ENCODE data around the gene GRK6.

GRK6 gene

GRCh38 chr5:177468329-177468684 is 41.8 kb downstream of the GRK6 start:
- H3K27me3 Mint-ChIP-seq (ENCODE audit: low read depth): no peaks in the 10 kb centered on the region
- peaks cover 66% of the 10 kb centered on the region for H3K36me3 Mint-ChIP-seq (ENCODE audit: low read depth)
- H3K27ac Mint-ChIP-seq: peak overlapping the region in 1 of 3 experiments; percentile 44
- TF ChIP-seq, protein P1, sequence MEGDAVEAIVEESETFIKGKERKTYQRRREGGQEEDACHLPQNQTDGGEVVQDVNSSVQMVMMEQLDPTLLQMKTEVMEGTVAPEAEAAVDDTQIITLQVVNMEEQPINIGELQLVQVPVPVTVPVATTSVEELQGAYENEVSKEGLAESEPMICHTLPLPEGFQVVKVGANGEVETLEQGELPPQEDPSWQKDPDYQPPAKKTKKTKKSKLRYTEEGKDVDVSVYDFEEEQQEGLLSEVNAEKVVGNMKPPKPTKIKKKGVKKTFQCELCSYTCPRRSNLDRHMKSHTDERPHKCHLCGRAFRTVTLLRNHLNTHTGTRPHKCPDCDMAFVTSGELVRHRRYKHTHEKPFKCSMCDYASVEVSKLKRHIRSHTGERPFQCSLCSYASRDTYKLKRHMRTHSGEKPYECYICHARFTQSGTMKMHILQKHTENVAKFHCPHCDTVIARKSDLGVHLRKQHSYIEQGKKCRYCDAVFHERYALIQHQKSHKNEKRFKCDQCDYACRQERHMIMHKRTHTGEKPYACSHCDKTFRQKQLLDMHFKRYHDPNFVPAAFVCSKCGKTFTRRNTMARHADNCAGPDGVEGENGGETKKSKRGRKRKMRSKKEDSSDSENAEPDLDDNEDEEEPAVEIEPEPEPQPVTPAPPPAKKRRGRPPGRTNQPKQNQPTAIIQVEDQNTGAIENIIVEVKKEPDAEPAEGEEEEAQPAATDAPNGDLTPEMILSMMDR (IDR thresholded peaks at IDR 0.05; ENCODE audit: unreplicated experiment in 3 of 3): no peak
- peaks cover 21% of the 10 kb centered on the region for H3K4me1 Mint-ChIP-seq
- peaks cover 3% of the 10 kb centered on the region for H3K9me3 Mint-ChIP-seq
- H3K4me3 Mint-ChIP-seq: peak overlapping the region; percentile 21 to 46 (median 29)

DNA sequence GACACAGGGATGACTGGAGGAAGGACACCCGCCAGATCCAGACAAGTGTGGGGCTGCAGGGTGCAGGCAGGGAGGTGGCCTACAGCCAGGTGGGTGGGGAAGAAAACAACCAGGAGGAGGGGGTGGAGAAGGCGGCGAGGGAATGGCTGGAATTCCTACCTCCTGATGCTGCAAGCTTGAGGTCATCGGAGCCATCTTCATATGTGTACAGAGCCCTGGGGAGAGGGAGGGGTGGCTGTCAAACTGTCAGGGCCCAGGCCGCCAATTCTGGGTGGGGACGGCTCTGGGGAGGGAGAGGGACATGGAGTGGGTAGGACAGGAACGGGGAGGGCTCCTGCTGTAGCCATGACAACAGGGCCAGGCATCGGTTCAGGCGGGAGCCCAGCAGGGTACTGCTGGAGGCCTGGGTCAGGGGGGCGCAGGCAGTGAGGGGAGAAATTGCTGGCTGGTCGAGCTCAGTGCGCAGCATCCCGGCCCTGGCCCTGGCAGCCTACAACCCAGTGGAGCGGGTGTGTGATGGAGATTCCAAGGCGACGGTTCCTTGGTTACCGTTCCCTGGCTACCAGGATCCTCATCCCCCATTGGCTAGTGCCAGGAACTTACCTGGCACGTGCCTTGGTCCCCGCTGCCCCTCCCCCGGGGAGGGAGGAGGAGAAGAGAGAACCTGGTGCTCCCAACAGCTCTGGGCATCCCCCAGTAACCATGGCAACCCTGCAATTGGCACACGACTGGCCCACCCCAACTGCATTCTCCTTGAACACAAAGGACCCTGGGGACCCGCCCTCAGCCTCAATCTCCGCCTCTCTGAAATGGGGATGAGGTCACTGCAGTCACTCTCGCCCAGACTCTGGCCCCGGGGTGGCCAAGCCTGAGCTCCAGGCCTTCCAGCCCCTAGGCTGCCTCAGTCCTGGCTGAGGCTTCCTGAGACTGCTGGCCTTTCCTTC is 42.5 kb downstream of the GRK6 start:
- TF ChIP-seq, protein P1 (IDR thresholded peaks at IDR 0.05; ENCODE audit: unreplicated experiment in 3 of 3): no peak
- peaks cover 23% of the 10 kb centered on the region for H3K4me1 Mint-ChIP-seq

DNA sequence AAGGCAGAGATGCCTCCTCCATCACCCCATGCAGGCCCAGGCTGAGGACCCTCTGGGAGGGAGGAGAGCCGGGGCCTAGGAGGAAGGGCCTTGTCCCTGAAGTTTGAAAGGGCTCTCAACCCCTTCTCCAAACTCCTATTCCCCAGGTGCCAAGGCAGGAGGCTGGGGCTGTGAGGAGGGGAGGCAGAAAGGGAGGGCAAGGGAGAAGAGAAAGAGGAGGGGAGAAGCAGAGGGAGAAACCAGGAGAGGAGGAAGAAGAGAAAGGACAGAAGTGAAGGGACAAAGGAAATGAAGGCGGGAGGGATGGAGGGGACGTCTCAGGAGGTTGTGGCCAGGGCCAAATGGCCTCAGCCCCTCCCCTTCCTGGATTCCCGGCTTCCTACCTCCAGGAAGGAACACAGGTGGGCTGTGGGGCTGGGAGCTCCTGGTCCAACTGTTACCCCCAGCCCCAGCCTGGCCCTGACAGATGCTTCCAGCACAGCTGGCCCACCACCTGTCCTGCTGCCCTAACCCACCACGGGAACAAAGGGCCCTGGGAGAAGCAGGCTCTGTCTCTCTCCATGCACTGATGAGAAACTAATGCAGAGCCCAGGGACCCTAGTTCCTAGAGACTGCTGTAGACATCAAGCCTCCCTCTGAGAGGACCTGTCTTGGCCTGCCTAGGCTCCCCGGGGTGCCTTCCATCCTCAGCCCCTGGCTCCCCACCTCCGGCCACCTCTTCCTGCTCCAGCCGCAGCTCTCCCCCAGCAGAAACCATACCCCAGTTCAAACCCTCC is 43.5 kb downstream of the GRK6 start:
- Mint-ChIP-seq H3K4me1 (peaks cover 33% of the 10 kb centered on the region), H3K4me3 (peak overlapping the region; percentile 85 to 89 (median 89)), H3K27me3 (ENCODE audit: low read depth) (no peaks in the 10 kb centered on the region), H3K9me3 (peaks cover 3% of the 10 kb centered on the region), H3K36me3 (ENCODE audit: low read depth) (peaks cover 56% of the 10 kb centered on the region), H3K27ac (peak overlapping the region; percentile 79 to 95 (median 87))
- TF ChIP-seq, protein P1 (IDR thresholded peaks at IDR 0.05; ENCODE audit: unreplicated experiment in 3 of 3): no peak

More for the DNA sequence above, 42.5 kb downstream of the GRK6 start:
- peaks cover 61% of the 10 kb centered on the region for H3K36me3 Mint-ChIP-seq (ENCODE audit: low read depth)
- H3K9me3 Mint-ChIP-seq: peaks cover 3% of the 10 kb centered on the region
- H3K27ac Mint-ChIP-seq: peak overlapping the region in 2 of 3 experiments; percentile 17 to 62
- no peaks in the 10 kb centered on the region for H3K27me3 Mint-ChIP-seq (ENCODE audit: low read depth)
- H3K4me3 Mint-ChIP-seq: peak overlapping the region; percentile 21 to 53 (median 29)

DNA sequence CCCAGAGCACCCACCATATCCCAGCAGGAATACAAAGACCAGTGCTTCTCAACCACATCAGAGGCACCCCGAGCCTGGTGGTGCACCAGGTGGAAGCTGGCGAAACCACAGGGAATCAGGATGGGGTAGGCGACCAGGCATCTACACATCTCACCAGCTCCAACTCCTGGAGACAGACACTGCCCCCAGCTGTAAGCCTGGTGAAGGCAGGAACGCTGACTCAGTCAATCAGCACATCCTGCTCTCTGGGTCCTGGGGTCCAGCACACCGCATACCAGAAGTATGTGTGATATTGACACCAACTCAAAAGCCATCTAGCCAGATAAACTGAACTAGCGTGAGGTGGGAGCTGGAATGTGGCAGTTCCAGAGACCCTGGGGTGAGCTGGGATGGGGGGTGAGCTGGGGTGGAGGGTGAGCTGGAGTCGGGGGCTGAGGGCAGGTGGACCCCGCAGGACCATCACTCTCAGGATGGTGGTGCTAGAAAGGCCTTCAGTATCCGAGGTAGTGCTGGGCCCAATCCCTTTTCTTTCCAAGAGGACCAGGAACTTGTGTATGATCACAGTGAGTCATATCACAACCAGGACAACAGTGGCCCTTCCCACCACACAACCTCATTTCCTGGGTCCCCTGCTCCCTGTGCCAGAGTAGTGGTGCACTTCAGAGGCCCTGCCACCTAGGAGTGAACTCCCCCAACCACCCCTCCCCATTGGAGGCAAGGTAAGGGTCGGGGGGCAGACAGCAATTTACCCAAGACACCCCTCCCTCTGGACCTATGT is 44.5 kb downstream of the GRK6 start:
- Mint-ChIP-seq H3K4me1 (peaks cover 41% of the 10 kb centered on the region), H3K27me3 (ENCODE audit: low read depth) (no peaks in the 10 kb centered on the region), H3K27ac (peak overlapping the region; percentile 79 to 95 (median 87)), H3K36me3 (ENCODE audit: low read depth) (peaks cover 46% of the 10 kb centered on the region), H3K4me3 (peak overlapping the region; percentile 85 to 89 (median 89)), H3K9me3 (peaks cover under 1% of the 10 kb centered on the region)
- TF ChIP-seq, protein P1 (IDR thresholded peaks at IDR 0.05; ENCODE audit: unreplicated experiment in 3 of 3): no peak

DNA sequence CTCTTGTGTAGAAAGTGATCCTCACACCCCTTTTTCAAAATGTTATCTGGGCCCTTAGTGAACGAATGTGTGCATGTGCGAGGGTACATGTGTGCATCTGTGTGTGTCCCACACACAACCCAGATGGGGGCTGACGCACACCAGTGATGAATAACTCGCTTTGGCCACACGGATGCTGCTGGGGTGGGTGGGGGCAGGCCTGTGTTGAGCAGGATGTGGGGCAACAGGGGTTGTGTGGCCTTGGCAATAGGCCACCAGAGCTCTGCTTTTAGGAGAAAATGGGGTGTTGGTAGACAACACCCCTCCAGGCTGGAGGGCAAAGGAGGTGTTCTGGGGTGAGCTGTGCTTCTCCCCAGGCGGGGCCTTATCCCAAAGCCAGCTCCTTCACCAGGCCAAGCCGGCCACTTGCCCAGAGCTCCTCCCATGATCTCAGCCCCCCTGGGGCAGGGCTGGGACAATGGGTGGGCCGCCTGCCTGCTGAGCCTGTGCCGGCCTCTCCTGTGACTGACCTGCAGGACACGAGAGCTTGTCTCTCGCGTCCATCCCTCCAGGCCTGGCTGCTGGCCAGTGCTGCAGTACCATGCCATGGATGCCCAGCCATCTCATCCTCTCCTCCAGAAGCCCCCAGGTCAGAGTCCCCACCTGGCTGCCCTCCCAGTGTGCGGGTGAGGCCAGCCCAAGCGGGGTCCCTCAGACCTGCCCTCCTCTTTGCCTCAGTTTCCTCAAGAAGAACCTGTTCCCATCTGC is 45.3 kb downstream of the GRK6 start:
- Mint-ChIP-seq H3K9me3 (no peaks in the 10 kb centered on the region), H3K27ac (peak overlapping the region; percentile 83 to 95 (median 87)), H3K4me1 (peaks cover 47% of the 10 kb centered on the region), H3K27me3 (ENCODE audit: low read depth) (no peaks in the 10 kb centered on the region), H3K36me3 (ENCODE audit: low read depth) (peaks cover 38% of the 10 kb centered on the region), H3K4me3 (peak overlapping the region; percentile 85 to 89 (median 89))
- TF ChIP-seq, protein P1 (IDR thresholded peaks at IDR 0.05; ENCODE audit: unreplicated experiment in 3 of 3): no peak

Measured in nephron (organoid).